Activated T-cell treated with anti-CD3 and anti-CD28 coated beads, Interleukin-2, amount 50 U/mL, for 4 hours (primary cell): ENCODE measurements around the gene MYMK. TPM values are rescaled to one million over a fixed set of nuclear protein-coding genes. Genes with fewer than 3 reads are reported as not detected.

Experiments
- ATAC-seq, 2 donors: fragments of 200-7000 bp; cut with Tn5 transposase; one replicate each; pipeline ENCODE4 v1.10.0; 2021
- DNase-seq: peaks from one replicate; pipeline ENCODE4 v3.0.0-alpha.2; 2020
- H3K27me3 Mint-ChIP-seq: one replicate; pipeline ENCODE4 v1.8.0; 2021; ENCODE audit warnings: low read depth, mixed read lengths
- H3K36me3 Mint-ChIP-seq: one replicate; pipeline ENCODE4 v1.8.0; 2022; ENCODE audit warnings: mixed read lengths; ENCODE audit not compliant: insufficient read depth
- H3K4me1 Mint-ChIP-seq: one replicate; pipeline ENCODE4 v1.8.0; 2021; ENCODE audit warnings: low read depth, mixed read lengths
- H3K4me3 Mint-ChIP-seq: one replicate; pipeline ENCODE4 v1.8.0; 2021; ENCODE audit warnings: mild to moderate bottlenecking, moderate library complexity, mixed read lengths
- H3K9me3 Mint-ChIP-seq: one replicate; pipeline ENCODE4 v1.8.0; 2021; ENCODE audit warnings: mixed read lengths
- total RNA-seq, 3 donors: library from RNA; stranded (reverse); gene quantifications; one replicate each; pipeline ENCODE4 v1.2.1, GENCODE V29; 2021

Gene MYMK
- total RNA-seq, 3 donors from 2014 or later = not detected

DNA sequence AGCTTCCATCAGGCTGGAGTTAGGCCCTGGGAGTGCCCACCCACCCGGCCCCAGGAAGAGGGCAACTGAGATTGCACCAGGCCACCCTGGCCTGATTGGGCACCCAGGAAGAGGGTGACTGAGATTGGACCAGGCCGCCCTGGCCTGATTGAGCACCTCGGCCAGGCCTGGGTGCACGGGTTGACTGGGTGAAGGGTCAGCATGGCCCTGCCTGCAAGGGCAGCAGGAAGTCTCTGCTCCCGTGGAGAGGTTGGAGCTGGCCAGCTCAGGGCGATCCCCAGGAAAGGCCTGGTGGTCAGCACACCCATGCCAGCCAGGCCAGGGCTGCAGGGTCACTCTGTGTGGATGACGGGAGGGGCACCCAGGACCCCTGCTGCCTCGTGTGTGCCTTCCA is 21.5 kb upstream of the MYMK start:
- Mint-ChIP-seq H3K27me3 (peaks cover 2% of the 10 kb centered on the region), H3K4me1 (no peaks in the 10 kb centered on the region), H3K4me3 (no peak overlapping the region), H3K9me3 (no peaks in the 10 kb centered on the region), H3K36me3 (no peaks in the 10 kb centered on the region)
- no peak for ATAC-seq
- DNase-seq = no peak

DNA sequence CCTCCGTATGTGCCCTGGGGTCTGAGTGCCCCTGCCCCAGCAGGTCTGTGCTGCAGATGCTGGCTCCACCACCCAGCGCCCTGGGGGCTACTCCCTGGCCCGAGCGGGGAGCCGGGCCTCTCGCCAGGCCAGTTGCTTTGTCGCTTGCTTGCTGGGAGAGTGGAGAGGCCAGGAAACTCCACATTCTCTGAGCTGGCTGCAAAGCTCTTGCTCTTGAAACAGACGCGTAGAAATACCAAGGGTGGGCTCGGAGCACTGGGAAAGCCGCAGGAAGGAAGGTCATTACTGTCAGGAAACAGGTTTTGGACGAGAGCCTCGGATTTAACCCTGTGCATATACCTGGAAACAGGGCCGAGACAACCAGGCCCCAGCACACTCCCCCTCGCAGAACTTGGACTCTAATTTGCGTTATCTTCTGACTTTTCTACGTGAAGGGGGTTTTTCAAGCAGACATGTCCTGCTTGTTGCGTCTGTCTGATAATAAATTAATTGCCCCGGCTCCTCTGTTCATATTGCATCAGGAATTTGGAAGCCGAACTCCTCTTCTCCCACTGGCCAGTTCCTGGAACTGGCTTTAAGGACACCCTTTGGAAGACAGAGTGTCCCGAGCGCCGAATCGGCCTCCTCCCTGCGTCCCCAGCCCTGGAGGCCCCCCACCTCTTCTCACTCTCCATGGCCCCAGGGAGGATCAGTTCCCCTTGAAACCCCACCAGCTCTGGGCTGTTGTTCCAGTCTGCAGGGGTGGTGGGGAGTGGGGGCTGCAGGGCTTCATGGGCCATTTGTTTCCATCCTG is 20.9 kb upstream of the MYMK start:
- H3K36me3 Mint-ChIP-seq = no peaks in the 10 kb centered on the region
- H3K4me3 Mint-ChIP-seq = no peak overlapping the region
- no peaks in the 10 kb centered on the region for H3K4me1 Mint-ChIP-seq
- no peaks in the 10 kb centered on the region for H3K9me3 Mint-ChIP-seq
- H3K27me3 Mint-ChIP-seq = peaks cover 2% of the 10 kb centered on the region
- ATAC-seq (no peak), DNase-seq (no peak)

DNA sequence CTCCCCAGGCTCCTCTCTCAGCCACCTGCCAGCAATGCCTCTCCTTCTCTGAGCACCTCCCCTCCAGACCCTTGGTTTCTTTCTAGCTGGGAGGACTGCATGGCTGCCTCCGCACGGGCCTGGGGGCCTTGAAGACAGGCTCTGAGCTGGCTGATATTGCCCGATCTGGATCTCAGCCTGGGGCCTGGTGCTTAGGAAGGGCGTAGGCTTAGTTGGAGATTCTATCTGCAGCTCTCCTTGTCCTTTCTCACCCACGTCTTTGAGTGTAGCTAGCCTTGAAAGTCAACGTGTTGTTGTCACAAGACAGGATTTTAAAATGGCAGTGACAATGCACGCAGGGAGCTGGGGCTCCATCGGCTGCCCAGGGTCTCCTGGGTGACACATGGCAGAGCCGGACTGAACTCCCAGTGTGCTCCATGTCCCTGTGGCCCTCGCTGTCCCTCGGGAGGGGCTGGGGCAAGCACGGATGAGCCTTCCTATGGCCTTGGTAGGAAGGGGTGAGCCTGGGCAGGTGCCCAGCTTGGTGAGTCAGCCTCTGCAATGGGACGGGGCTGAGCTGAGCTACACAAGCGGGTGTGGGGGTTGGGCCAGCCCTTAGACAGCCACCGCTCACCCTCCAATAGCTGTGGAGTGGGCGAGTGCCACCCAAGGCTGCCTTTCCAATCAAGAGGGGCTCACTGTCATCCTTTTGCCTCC is 19.2 kb upstream of the MYMK start:
- Mint-ChIP-seq H3K4me3 (no peak overlapping the region), H3K4me1 (no peaks in the 10 kb centered on the region), H3K27me3 (peaks cover 8% of the 10 kb centered on the region), H3K9me3 (no peaks in the 10 kb centered on the region), H3K36me3 (no peaks in the 10 kb centered on the region)
- no peak for ATAC-seq
- DNase-seq = no peak

DNA sequence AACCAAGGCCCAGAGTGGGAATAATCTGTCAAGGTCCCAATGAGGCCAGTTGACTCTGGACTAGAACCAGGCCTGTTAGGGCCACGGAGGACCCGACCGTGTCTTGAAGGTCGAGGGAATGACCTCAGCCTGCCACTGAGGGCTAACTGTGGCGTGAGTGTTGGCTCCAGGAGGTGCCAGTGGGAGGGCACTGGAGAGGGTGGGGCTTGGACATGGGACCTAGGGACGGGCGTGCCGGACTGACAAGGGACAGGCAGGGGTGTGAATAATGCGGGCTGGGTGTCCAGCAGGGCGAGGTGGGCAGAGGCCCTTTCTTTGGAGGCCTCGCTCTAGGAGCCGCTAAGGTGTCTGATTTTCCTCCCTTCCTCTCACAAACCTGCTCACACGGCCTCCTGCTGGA is 17.2 kb upstream of the MYMK start:
- H3K27me3 Mint-ChIP-seq = peaks cover 7% of the 10 kb centered on the region
- no peaks in the 10 kb centered on the region for H3K9me3 Mint-ChIP-seq
- H3K36me3 Mint-ChIP-seq = no peaks in the 10 kb centered on the region
- no peak for ATAC-seq
- no peaks in the 10 kb centered on the region for H3K4me1 Mint-ChIP-seq
- H3K4me3 Mint-ChIP-seq = no peak overlapping the region
- DNase-seq = no peak

DNA sequence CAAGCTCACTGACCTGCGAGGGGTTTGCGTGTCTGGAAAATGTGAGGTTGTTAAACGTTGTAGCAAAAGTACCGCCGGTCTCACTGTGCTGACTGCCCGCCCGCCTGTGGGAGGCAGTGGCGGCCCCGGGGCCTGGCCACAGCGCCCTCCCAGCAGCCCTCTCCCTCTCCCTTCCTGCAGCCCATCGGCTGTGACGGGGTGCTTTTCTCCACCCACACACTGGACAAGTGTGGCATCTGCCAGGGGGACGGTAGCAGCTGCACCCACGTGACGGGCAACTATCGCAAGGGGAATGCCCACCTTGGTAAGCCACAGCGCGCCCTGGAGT is 15.9 kb upstream of the MYMK start:
- Mint-ChIP-seq H3K36me3 (no peaks in the 10 kb centered on the region), H3K27me3 (peaks cover 7% of the 10 kb centered on the region), H3K9me3 (no peaks in the 10 kb centered on the region), H3K4me1 (no peaks in the 10 kb centered on the region), H3K4me3 (no peak overlapping the region)
- DNase-seq (no peak), ATAC-seq (no peak)

DNA sequence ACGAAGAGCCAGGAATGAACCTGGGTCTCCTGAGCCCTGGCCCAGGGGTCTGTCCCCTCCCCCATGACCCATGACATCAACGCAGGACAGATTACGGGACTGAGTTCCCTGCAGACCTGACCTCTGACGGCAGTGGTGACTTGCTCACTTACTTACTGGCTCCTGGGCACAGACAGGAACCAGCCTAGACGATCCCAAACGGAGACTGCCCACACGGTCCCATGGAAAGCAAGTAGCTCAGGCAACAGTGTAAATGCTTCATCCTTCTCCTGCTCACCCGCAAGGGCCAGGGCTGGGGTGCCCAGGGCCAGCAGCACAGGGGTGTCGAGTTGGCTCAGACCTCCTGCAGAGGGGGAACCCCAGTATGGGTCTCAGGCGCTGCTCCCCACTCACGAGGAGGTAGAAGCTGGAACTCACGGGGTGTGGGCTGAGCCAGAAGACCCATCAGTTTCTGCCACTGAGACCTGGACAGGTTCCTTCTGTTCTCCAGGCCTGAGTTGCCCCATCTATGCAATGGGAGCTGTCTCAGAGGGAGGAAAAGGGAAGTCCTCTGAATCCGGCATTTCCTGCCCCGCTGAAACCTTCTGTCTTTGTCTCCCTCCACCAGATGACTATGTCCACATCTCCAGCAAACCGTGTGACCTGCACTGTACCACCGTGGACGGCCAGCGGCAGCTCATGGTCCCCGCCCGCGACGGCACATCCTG is 15.4 kb upstream of the MYMK start:
- Mint-ChIP-seq H3K9me3 (no peaks in the 10 kb centered on the region), H3K27me3 (peaks cover 7% of the 10 kb centered on the region), H3K4me1 (no peaks in the 10 kb centered on the region), H3K4me3 (no peak overlapping the region), H3K36me3 (no peaks in the 10 kb centered on the region)
- ATAC-seq = no peak
- DNase-seq = no peak

DNA sequence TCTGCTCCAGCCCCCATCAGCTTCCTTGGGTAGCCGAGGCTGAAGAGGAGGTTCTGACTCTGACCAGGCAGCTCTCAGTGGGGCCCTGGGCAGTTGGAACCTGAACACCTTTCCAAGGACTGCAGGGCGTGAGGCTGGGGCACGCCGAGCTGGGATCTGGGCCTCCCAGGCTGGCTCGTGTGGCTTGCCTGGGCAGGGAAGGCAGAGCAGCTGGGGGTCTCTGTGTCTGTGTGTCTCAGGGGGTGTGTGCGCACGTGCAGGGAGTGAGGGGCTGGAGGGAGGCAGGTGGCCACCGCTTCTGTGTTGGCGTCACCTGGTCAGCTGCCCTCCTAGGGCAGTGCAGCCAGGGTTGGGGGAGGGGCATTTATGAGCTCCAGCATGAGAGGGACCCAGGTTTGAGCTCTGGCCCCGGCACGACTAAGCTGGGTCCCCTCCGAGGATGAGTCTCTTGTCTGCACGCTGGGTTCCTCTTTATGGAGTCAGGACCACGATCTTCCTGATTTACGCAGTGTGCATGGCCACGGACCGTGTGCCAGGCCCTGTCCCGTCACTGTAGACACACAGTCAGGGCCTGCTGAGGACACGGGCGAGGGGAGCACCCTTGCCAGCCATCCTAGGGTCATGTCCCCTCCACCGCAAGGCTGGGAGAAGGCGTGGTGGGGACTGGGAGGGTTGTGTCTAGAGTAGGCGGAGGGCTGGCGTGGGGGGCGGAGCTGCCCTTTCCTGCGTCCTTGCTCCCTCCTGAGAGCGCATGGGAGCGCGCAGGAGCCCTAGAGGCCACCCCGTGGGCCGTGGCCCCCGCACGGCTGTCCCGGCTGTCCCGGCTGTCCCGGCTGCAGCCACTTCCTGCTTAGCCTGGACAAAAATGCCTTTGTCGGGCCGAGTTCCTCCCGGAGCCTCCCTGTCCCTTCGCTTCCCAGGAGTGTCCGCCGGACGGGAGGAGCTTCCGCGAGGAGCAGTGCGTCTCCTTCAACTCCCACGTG is 14.4 kb upstream of the MYMK start:
- ATAC-seq (no peak), DNase-seq (no peak)
- Mint-ChIP-seq H3K9me3 (no peaks in the 10 kb centered on the region), H3K4me1 (no peaks in the 10 kb centered on the region), H3K27me3 (peaks cover 8% of the 10 kb centered on the region), H3K36me3 (no peaks in the 10 kb centered on the region), H3K4me3 (no peak overlapping the region)

DNA sequence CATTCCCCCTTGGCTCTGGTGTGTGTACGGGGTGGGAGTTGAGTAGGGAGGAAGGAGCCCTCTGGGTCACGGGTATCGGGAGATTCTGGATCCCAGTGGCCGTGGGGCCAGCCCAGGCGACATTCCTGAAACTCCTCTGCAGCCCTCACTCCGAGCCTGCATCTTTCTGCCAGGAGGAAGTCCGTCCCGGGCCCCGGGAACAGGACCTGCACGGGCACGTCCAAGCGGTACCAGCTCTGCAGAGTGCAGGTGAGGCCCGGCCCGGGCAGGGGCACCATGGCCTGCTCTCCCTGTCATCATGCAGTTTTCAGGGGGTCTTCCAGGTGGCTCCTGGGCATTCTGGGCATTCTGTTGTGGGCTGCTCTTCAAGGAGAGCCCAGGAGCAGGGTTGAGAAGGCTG is 13.4 kb upstream of the MYMK start:
- H3K4me1 Mint-ChIP-seq = peaks cover 6% of the 10 kb centered on the region
- ATAC-seq (no peak), DNase-seq (no peak)
- no peak overlapping the region for H3K4me3 Mint-ChIP-seq
- H3K27me3 Mint-ChIP-seq = peaks cover 14% of the 10 kb centered on the region
- H3K9me3 Mint-ChIP-seq = no peaks in the 10 kb centered on the region
- no peaks in the 10 kb centered on the region for H3K36me3 Mint-ChIP-seq

DNA sequence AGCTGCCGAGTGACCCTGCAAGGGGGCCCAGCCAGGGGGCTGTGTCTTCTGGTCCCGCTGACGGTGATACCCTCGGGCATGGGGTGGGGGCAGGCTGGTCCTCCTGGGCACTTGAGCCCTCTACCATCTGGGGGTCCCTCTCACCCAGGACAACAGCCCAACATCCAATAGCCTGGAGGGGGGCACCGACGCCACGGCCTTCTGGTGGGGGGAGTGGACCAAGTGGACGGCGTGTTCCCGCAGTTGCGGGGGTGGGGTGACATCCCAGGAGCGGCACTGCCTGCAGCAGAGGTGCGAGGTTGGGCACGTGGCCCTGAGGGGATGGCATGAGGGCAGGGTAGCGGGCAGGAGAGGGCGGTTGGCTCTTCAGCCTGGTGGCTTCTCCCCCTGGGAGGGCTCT is 12.5 kb upstream of the MYMK start:
- peaks cover 10% of the 10 kb centered on the region for H3K4me1 Mint-ChIP-seq
- no peaks in the 10 kb centered on the region for H3K36me3 Mint-ChIP-seq
- H3K4me3 Mint-ChIP-seq = no peak overlapping the region

DNA sequence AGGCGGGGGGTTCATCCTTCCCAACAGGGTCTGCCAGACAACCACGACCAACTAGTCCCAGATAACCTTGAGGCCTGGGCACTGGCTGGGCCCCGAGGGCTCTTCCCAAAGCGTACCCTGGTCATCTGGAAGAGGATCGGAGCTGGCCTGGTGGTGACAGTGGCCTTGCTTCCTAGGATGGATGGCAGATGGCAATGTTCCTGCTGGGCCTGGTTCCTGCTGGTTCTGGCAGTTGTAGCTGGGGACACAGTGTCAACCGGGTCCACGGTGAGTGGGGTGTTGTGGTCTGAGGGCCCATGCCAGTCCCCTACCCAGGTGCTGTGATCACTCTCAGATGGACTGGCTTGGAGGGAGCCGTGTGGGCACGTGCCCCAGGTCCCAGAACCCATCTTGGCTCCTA is 11.8 kb upstream of the MYMK start:
- DNase-seq (no peak), ATAC-seq (no peak)
- H3K4me1 Mint-ChIP-seq = peaks cover 10% of the 10 kb centered on the region

More for the DNA sequence above, 12.5 kb upstream of the MYMK start:
- H3K9me3 Mint-ChIP-seq = no peaks in the 10 kb centered on the region
- no peak for DNase-seq
- peaks cover 22% of the 10 kb centered on the region for H3K27me3 Mint-ChIP-seq
- no peak for ATAC-seq

DNA sequence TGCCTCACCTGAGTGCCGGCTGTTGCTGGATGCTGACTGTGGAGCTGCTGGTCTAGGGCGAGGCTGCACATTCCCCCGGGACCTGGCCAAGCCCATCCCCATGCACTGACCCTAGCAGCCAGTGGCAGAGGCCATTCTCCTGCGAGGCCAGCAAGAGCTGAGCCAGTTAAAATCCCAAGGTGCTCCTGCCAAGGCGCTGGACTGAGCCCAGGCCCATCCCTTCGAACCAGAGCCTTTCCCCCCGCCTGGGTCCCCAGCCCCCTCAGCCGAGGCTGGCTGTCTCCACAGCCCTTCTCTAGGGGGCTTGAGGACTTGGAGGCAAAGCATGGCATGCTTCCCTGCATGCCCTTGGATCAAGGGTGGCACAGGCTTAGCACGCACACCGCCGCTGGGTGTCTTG is 11.3 kb upstream of the MYMK start:
- DNase-seq (no peak), ATAC-seq (no peak)
- H3K4me3 Mint-ChIP-seq = no peak overlapping the region
- H3K36me3 Mint-ChIP-seq = no peaks in the 10 kb centered on the region
- H3K4me1 Mint-ChIP-seq = peaks cover 10% of the 10 kb centered on the region
- H3K27me3 Mint-ChIP-seq = peaks cover 22% of the 10 kb centered on the region
- H3K9me3 Mint-ChIP-seq = no peaks in the 10 kb centered on the region

More for the DNA sequence above, 11.8 kb upstream of the MYMK start:
- H3K27me3 Mint-ChIP-seq = peaks cover 22% of the 10 kb centered on the region
- H3K36me3 Mint-ChIP-seq = no peaks in the 10 kb centered on the region
- H3K4me3 Mint-ChIP-seq = no peak overlapping the region
- no peaks in the 10 kb centered on the region for H3K9me3 Mint-ChIP-seq

DNA sequence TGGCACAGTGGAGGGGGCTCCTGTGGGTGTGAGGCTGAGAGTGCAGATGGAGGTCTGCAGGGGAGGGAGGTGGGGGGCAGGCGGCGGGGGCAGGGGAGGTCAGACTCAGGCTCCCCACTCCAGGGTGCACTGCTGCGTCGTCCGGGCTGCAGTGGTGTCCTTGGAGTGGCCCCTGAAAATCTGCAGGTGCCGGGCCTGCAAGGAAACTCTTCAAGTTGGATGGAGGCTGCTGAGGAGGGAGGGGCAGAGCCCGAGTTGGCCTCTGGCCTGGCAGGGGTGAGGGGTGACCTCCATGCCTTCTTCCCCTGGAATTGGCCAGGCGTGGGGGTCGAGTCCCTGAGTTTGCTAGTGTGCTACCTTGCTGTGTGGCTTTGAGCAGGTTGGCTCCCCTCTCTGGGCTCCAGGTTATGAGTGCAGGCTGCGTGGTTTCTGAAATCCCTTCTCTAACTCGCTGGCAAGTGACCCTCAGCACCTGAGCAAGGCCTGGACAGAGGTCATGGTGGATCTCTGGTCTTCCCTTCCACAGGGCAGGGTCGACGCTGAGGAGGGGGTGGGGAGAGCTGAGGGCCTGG is 10.6 kb upstream of the MYMK start:
- no peak overlapping the region for H3K4me3 Mint-ChIP-seq
- H3K27me3 Mint-ChIP-seq = peaks cover 21% of the 10 kb centered on the region

DNA sequence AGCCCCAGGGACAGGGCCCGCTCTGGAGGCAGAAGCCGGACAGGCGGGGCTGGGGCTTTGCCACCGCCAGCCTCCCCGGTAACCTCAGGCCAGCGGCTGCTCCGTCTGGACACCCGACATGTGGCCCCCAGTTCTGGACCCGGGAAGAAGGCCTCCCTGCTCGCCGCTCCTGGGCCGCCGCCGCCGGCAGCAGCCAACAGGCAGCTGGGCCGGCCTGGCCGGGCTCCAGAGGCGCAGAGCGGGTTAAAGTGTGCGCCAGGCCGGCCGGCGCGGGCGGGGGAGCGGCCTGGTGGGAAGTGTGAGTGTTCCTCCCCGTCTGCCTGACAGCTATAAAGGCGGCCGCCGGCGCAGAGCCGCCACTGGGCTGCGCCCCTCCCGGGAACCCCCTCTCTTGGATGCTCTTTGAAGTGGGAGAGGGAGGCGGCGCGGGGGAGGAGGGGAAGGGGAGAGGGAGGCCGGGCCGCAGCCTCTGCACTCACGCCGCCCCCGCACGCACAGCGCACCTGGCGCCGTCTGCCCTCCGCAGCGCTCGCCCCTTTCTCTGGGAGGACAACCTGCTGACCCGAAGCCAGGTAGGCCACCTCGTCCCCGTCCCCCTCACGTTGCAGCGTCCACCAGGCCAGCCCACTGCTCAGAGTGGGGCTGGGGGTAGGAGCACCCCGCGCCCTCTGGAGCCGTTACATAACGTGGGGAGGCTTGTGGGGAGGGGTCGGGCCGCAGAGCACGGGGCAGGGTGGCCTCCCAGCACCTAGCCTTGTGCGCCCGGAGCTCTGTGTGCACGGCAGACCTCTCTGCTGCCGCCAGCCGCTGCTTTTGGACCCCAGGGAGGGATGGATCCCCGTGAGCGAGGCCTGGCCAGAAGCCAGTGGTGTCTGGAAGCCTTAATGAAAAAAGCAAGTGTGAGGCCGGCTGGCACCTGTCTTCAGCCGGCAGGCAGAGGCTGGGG is 9.9 kb upstream of the MYMK start, which contains the start of gene ADAMTSL2:
TSS of gene ADAMTSL2 (plus strand) at position 359 of the 946 bp plus-strand sequence. CDS start 2,009 bp downstream, outside the sequence.
- no peak within 1 kb of the TSS for H3K4me3 Mint-ChIP-seq
- H3K9me3 Mint-ChIP-seq = no peaks in the 10 kb centered on the region
- DNase-seq (peak; percentile 67), ATAC-seq (peak; percentile 60 to 64)
- H3K4me1 Mint-ChIP-seq = peaks cover 10% of the 10 kb centered on the region
- H3K36me3 Mint-ChIP-seq = no peaks in the 10 kb centered on the region
- H3K27me3 Mint-ChIP-seq = peaks cover 21% of the 10 kb centered on the region

More for the DNA sequence above, 10.6 kb upstream of the MYMK start:
- no peak for ATAC-seq
- Mint-ChIP-seq H3K4me1 (peaks cover 10% of the 10 kb centered on the region), H3K36me3 (no peaks in the 10 kb centered on the region), H3K9me3 (no peaks in the 10 kb centered on the region)
- DNase-seq = no peak
